ENCODE measurements around the gene STK24. TPM values are rescaled to one million over a fixed set of nuclear protein-coding genes. Genes with fewer than 3 reads are reported as not detected.
"Not testable (repeated sequence)": the region's sequence is repeated elsewhere in the genome, so short reads cannot be mapped to it uniquely, and the experiment has no call there.

The STK24 gene
- total RNA-seq (10 to 100 TPM; 60.5 to 66.9 (median 62.7) TPM), polyA plus RNA-seq (44.9 TPM)
- long read RNA-seq, donor 1, full-length matches to known transcripts = 85 of 96 reads
- long read RNA-seq, donor 1, partial matches to known transcripts = 5 of 96 reads
- long read RNA-seq, donor 1, other reads (novel, unspliced or antisense) = 6 of 96 reads
- long read RNA-seq, donor 2, full-length matches to known transcripts = 34 of 36 reads
- long read RNA-seq, donor 2, partial matches to known transcripts = 0 of 36 reads
- long read RNA-seq, donor 2, other reads (novel, unspliced or antisense) = 2 of 36 reads
- long read RNA-seq, donor 3, full-length matches to known transcripts = 4 of 31 reads
- long read RNA-seq, donor 3, partial matches to known transcripts = 8 of 31 reads
- long read RNA-seq, donor 3, other reads (novel, unspliced or antisense) = 19 of 31 reads
- long read RNA-seq, donor 4, full-length matches to known transcripts = 42 of 46 reads
- long read RNA-seq, donor 4, partial matches to known transcripts = 1 of 46 reads
- long read RNA-seq, donor 4, other reads (novel, unspliced or antisense) = 3 of 46 reads

DNA sequence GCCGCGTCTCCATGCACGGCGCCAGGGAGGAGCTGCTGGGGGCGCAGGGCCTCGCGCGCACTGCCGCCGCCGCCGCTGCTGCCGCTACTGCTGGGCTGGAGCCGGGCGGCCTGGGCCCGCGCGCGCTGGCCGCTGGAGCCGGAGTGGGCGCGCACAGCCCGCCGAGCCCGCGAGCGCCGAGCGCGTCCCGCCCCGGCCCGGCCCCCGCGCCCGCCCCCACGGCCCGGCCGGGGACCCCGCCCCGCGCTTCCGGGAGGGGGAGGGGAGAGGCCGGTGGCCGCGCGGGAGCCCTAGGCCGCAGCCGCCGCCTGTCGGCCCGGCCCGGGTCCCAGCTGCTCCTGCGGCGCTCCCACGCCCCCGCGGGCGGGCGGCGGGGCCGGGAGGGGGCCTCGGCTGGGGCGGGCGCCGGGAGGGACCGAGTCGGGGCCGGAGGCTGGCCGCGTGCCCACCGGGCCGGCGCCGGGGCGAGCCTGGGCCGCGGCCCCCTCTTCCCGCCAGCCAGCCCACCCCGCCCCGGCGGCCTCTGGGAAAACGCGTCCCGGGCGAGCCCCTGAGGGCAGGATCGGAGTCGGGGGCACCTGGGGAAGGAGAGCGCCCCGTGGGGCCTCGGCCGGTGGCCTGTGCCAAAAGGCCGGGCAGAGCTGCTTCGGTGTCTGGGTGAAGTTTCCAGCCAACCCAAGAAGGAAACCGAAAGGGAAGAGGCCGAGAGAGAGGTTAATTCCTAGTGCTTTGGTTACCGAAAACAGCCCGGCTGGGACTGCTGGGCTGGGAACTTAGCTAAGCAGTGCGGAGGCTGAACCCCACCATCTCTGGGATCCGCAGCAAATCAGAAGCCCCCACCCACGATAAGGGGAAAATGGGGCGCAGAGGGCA lies at the start of gene STK24:
TSS of gene STK24 (minus strand) at position 145 of the 873 bp plus-strand sequence. CDS start 321 bp downstream, outside the sequence.
- H3K4me1 ChIP-seq (ENCODE audit: control insufficient read depth, insufficient read depth, low read length) = peaks cover 2% of the 10 kb centered on the region
- under 1% methylated on average over 103 of the region's 103 CpGs for WGBS
- peak; percentile 73 to 92 (median 91) for DNase-seq

DNA sequence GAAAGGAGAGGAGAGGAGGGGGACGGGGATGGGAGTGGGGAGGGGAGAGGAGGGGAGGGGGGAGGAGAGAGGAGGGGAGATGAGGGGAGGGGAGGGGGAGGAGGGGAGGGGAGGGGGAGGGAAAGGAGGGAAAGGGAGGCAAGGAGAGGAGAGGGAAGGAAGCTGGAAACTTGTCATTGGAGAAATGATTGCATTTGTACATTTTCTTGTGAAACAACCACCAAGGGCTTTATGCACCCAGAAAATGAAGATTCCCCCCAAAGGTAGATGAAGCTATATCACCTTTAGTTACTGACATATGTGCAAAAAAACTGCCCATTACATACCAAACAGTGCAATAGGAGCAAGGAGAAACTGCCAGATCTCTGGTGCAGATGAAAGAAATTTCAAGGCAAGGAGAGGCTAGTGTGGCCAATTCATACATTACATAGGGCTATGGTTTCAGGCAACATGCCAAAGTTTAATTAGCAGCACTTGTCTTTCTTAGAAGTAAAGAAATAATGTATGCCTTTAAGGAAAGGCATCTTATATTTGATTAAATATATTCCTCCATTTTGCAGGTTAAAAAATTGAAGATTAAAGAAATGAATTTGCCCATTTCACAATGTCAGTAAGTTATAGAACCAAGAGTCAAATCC lies 49.5 kb upstream of the STK24 start:
- no peak for ATAC-seq
- intact Hi-C loops (cut with DNase I) = no loop called here
- no CpG with 5 or more reads among the region's 1 CpG for WGBS

More for the DNA sequence above, at the start of gene STK24:
- Histone ChIP-seq H3K27ac (ENCODE audit: low read length) (peak within 1 kb of the TSS; percentile 99), H3K4me3 (ENCODE audit: low read length) (peak within 1 kb of the TSS; percentile 77), H3K27me3 (ENCODE audit: control insufficient read depth, insufficient read depth) (no peaks in the 10 kb centered on the region), H3K9me3 (ENCODE audit: control insufficient read depth, low read length) (no peaks in the 10 kb centered on the region)
- intact Hi-C loops (cut with DNase I) = loop anchor here (5.0 to 10.0 kb wide), 4 partner anchors 92 to 130 kb away; no protein-coding TSS in a partner anchor
- ATAC-seq = peak; percentile 82 to 91

DNA sequence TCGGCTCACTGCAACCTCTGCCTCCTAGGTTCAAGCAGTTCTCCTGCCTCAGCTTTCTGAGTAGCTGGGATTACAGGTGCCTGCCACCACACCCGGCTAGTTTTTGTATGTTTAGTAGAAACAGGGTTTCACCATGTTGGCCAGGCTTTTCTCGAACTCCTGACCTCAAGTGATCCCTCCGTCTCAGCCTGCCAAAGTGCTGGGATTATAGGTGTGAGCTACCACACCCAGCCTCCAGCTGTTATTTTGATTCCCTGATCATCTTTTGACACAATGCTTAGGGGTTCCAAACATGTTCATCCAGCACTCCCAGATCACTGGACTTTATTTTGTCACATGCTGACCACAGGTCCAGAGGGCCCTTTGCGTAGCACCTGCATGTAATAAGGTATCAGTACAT lies 47.7 kb upstream of the STK24 start:
- ATAC-seq; H3K9me3 ChIP-seq (ENCODE audit: control insufficient read depth, low read length); H3K27me3 ChIP-seq (ENCODE audit: control insufficient read depth, insufficient read depth); intact Hi-C loops (cut with DNase I); H3K4me1 ChIP-seq (ENCODE audit: control insufficient read depth, insufficient read depth, low read length); H3K27ac ChIP-seq (ENCODE audit: low read length); DNase-seq; H3K4me3 ChIP-seq (ENCODE audit: low read length): not testable (repeated sequence)
- 80% methylated on average over 5 of the region's 5 CpGs for WGBS

More for the DNA sequence above, 49.5 kb upstream of the STK24 start:
- H3K27ac ChIP-seq (ENCODE audit: low read length) = no peak overlapping the region
- no peak for DNase-seq
- peaks cover 7% of the 10 kb centered on the region for H3K4me1 ChIP-seq (ENCODE audit: control insufficient read depth, insufficient read depth, low read length)
- no peaks in the 10 kb centered on the region for H3K27me3 ChIP-seq (ENCODE audit: control insufficient read depth, insufficient read depth)
- H3K9me3 ChIP-seq (ENCODE audit: control insufficient read depth, low read length) = no peaks in the 10 kb centered on the region
- no peak overlapping the region for H3K4me3 ChIP-seq (ENCODE audit: low read length)

DNA sequence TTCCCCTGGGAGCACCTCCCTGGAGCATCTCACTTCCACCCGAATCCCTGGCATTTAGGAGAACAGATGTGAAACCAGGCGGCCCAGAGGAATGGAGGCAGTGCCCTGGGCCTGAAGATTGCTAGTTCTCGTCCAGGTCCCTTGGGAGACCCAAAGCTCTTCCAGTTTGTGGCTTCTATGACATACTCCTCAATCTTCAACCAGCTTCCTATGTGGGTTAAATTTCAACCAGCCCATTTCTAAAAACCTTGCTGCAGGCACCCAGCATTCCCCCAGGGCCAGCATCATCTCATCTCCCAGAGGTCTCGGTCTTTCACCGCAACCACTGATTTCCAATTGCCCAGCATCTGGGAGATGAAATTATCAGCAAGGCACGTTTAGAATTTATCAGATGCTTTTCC lies 46.0 kb upstream of the STK24 start:
- intact Hi-C loops (cut with DNase I) = no loop called here
- 61% methylated on average over 6 of the region's 6 CpGs for WGBS
- Histone ChIP-seq H3K4me1 (ENCODE audit: control insufficient read depth, insufficient read depth, low read length) (peaks cover 7% of the 10 kb centered on the region), H3K27me3 (ENCODE audit: control insufficient read depth, insufficient read depth) (no peaks in the 10 kb centered on the region), H3K27ac (ENCODE audit: low read length) (no peak overlapping the region), H3K4me3 (ENCODE audit: low read length) (no peak overlapping the region), H3K9me3 (ENCODE audit: control insufficient read depth, low read length) (no peaks in the 10 kb centered on the region)
- ATAC-seq (peak in 1 of 2 donors; percentile 19), DNase-seq (no peak)

DNA sequence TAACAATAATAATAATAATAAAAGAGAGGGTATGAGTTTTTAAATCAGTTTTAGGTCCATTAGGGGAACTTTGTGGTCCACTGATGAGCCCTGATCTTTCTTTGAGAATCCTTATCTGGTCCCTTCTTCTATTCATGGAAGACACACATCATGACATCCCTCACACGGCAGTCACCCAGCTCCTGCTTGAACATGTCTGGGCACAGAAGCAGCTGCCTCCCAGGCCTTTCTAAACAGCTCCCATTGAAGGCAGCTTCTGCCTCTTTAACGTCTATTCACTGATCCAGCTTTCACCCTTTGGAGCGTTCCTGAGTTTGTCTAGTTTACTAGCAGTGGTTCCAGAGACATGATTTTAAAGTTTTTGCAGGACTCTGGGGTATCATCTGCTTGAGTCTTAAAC lies 42.6 kb upstream of the STK24 start:
- ATAC-seq (no peak), DNase-seq (no peak)
- Histone ChIP-seq H3K27ac (ENCODE audit: low read length) (no peak overlapping the region), H3K4me3 (ENCODE audit: low read length) (no peak overlapping the region), H3K4me1 (ENCODE audit: control insufficient read depth, insufficient read depth, low read length) (peaks cover 7% of the 10 kb centered on the region), H3K9me3 (ENCODE audit: control insufficient read depth, low read length) (no peaks in the 10 kb centered on the region), H3K27me3 (ENCODE audit: control insufficient read depth, insufficient read depth) (no peaks in the 10 kb centered on the region)
- 92% methylated on average over 3 of the region's 3 CpGs for WGBS
- intact Hi-C loops (cut with DNase I) = no loop called here

DNA sequence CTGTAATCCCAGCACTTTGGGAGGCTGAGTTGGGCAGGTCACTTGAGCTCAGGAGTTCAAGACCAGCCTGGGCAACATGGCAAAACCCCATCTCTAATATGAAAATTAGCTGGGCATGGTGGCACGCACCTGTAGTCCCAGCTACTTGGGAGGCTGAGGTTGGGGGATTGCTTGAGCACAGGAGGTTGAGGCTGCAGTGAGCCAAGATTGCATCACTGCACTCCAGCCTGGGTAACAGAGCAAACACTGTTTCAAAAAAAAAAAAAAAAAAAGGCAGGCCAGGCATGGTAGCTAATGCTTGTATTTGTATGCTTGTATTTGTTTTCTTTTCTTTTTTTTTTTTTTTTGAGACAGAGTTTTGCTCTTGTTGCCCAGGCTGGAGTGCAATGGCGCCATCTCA lies 38.7 kb upstream of the STK24 start:
- 100% methylated on average over 2 of the region's 2 CpGs for WGBS
- DNase-seq; ATAC-seq; H3K27me3 ChIP-seq (ENCODE audit: control insufficient read depth, insufficient read depth); H3K4me1 ChIP-seq (ENCODE audit: control insufficient read depth, insufficient read depth, low read length); H3K27ac ChIP-seq (ENCODE audit: low read length); H3K4me3 ChIP-seq (ENCODE audit: low read length); H3K9me3 ChIP-seq (ENCODE audit: control insufficient read depth, low read length); intact Hi-C loops (cut with DNase I): not testable (repeated sequence)

DNA sequence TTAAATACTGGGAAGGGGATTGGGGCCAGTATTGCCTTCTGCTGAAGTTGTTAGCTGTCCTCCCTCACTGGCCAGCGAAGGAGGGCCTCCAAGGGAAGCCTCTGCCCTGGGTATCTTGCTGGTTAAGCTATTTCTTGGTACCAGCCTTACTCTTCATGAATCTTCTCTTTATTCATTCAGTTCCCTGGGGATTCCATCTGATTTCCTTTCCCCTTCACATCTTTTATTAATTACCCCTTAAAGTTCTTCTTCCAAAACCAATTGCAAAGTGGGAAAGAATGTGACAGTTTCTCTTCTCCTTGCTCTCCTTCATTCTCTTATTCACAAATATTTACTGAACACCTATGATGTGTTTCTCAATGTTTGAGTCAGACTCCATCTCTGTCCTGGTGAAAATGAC lies 36.7 kb upstream of the STK24 start:
- ATAC-seq = no peak
- no peak for DNase-seq
- intact Hi-C loops (cut with DNase I) = no loop called here
- H3K4me1 ChIP-seq (ENCODE audit: control insufficient read depth, insufficient read depth, low read length) = no peaks in the 10 kb centered on the region
- H3K27me3 ChIP-seq (ENCODE audit: control insufficient read depth, insufficient read depth) = no peaks in the 10 kb centered on the region
- H3K4me3 ChIP-seq (ENCODE audit: low read length) = no peak overlapping the region
- WGBS = 98% methylated on average over 1 of the region's 1 CpG
- H3K9me3 ChIP-seq (ENCODE audit: control insufficient read depth, low read length) = no peaks in the 10 kb centered on the region
- no peak overlapping the region for H3K27ac ChIP-seq (ENCODE audit: low read length)

DNA sequence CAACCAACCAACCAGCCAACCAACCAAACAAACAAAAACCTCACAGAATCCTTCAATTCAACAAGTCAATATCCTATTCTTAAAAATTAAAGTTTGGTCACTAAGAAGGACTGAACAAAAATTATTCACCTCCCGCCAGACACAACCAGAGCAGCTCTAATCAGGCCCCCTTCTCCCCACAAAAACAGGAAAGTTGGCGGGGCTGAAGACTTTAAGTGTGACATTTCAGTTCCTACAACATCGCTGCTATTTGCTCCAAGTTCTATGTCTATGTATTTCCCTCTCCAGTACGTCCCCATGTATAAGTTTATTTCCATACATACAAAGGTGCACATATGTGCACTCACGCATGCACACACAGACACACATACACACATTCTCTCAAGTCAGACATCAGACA lies 32.8 kb upstream of the STK24 start:
- Histone ChIP-seq H3K27me3 (ENCODE audit: control insufficient read depth, insufficient read depth) (no peaks in the 10 kb centered on the region), H3K9me3 (ENCODE audit: control insufficient read depth, low read length) (no peaks in the 10 kb centered on the region), H3K27ac (ENCODE audit: low read length) (no peak overlapping the region), H3K4me1 (ENCODE audit: control insufficient read depth, insufficient read depth, low read length) (no peaks in the 10 kb centered on the region), H3K4me3 (ENCODE audit: low read length) (no peak overlapping the region)
- 88% methylated on average over 5 of the region's 5 CpGs for WGBS
- intact Hi-C loops (cut with DNase I) = no loop called here
- no peak for ATAC-seq
- no peak for DNase-seq

DNA sequence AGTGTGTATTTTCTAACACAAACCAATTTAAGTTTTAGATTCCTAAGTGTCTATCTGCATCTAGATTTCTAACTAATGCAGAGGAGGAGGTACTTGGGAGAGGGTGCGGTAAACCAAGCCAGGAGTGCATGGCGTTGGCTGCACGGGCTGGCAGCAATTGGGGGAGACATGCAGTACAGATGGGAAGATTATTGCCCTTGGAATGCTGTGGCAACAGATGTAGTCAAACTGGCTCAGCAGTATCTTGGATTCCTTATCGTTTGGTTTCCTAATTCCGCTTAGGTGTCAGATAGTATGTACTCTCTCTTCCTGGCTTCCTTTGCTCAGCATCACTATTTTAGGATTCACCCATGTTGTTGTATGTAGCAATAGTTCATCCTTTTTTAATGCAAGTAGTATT lies 29.4 kb upstream of the STK24 start:
- WGBS = 27% methylated on average over 5 of the region's 5 CpGs
- H3K9me3 ChIP-seq (ENCODE audit: control insufficient read depth, low read length) = no peaks in the 10 kb centered on the region
- no peaks in the 10 kb centered on the region for H3K4me1 ChIP-seq (ENCODE audit: control insufficient read depth, insufficient read depth, low read length)
- intact Hi-C loops (cut with DNase I) = no loop called here
- no peak overlapping the region for H3K27ac ChIP-seq (ENCODE audit: low read length)
- no peak overlapping the region for H3K4me3 ChIP-seq (ENCODE audit: low read length)
- ATAC-seq (peak; percentile 88 to 90), DNase-seq (peak; percentile 31 to 73 (median 68))
- H3K27me3 ChIP-seq (ENCODE audit: control insufficient read depth, insufficient read depth) = no peaks in the 10 kb centered on the region

DNA sequence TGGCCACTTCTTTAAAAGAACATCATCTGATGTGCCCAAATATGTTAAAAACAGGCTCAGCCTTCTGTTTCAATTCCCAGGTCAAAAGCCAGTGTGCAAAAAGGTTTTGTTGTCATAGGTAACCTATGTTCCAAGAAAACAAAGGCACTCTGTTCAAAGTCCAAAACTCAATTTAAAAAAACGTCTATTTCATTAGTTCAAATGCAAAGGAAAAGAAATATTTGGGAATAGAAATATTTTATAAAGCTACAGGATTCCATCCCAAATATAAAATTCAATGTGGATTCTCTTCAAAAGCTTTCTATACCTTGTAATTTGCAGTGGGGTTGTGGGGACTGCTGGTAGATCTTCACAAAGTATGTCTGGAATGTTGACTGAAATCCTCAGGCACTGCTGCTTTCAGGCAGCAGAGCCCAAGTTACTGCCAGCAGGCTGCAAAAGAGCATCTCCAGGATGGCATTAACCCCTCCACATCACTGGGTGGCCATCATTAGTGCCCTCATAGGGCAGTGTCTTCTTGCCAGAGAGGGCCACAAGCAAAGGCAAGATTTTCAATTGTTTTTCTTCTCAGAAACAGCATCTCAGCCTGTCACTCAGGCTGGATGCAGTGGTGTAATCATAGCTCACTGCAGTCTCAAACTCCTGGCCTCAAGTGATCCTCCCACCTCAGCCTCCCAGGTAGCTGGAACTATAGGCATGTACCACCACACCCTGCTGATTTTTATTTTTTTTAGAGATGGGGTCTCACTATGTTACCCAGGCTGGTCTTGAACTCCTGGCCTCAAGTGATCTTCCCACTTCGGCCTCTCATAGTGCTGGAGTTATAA lies 22.8 kb upstream of the STK24 start:
- DNase-seq (no peak), ATAC-seq (no peak)
- Histone ChIP-seq H3K4me1 (ENCODE audit: control insufficient read depth, insufficient read depth, low read length) (no peaks in the 10 kb centered on the region), H3K27me3 (ENCODE audit: control insufficient read depth, insufficient read depth) (no peaks in the 10 kb centered on the region), H3K4me3 (ENCODE audit: low read length) (no peak overlapping the region), H3K27ac (ENCODE audit: low read length) (no peak overlapping the region), H3K9me3 (ENCODE audit: control insufficient read depth, low read length) (no peaks in the 10 kb centered on the region)
- intact Hi-C loops (cut with DNase I) = no loop called here
- 66% methylated on average over 2 of the region's 2 CpGs for WGBS
